BJ (cell line): Measurements from ENCODE around the gene KCNQ1. TPM values are rescaled to one million over a fixed set of nuclear protein-coding genes. Genes with fewer than 3 reads are reported as not detected.

ENCODE experiments used
- CTCF ChIA-PET: fragments of 350-600 bp; formaldehyde crosslinking; extraction: SDS; loops from one replicate; lab custom pipeline; 2021; ENCODE audit warnings: antibody characterized with exemption, inconsistent platforms; lab: Yijun Ruan, JAX
- POLR2A ChIA-PET: fragments of 300-600 bp; sonication (Branson Sonifier 250); formaldehyde crosslinking; extraction: SDS; loops from one replicate; lab custom pipeline; 2021; ENCODE audit warnings: antibody characterized with exemption; lab: Charles Lee
- DNase-seq: peaks from one replicate; pipeline ENCODE4 v3.0.0-alpha.2; 2011; ENCODE audit warnings: low read depth
- H3K27me3 ChIP-seq: 2 replicates; pipeline ENCODE4 v1.6.0; 2011; ENCODE audit warnings: low read length; ENCODE audit not compliant: control insufficient read depth, insufficient read depth
- H3K36me3 ChIP-seq: 2 replicates; pipeline ENCODE4 v1.5.1; 2011; ENCODE audit warnings: low read length; ENCODE audit not compliant: control insufficient read depth, insufficient read depth
- H3K4me3 ChIP-seq: 2 replicates; pipeline ENCODE4 v1.5.1; 2011; ENCODE audit warnings: low read depth, mild to moderate bottlenecking, control low read depth, low read length
- CTCF ChIP-seq: IDR thresholded peaks from 2 replicates; pipeline ENCODE4 v1.5.1; 2011; ENCODE audit warnings: low read depth, mild to moderate bottlenecking, control low read depth, inconsistent platforms, low read length, moderate library complexity; ENCODE audit not compliant: insufficient read depth
- polyA plus RNA-seq: library from polyadenylated mRNA; depleted of rRNA; stranded (reverse); fragments of >200 nt; gene quantifications from 2 replicates; pipeline ENCODE4 v1.2.3, GENCODE V29; 2011

The KCNQ1 gene
- polyA plus RNA-seq, 1 experiment: not detected

GRCh38 chr11:2892215-2892966 is 447.6 kb downstream of the KCNQ1 start:
- H3K36me3 ChIP-seq: no peaks in the 10 kb centered on the region
- CTCF ChIA-PET: interaction anchor here (0.6 to 20.3 kb wide), 20 partner anchors 8 to 722 kb away, joined by 3 to 772 read pairs (median 3); partner anchors contain the start of gene PHLDA2
- peak overlapping the region; percentile 44 for H3K4me3 ChIP-seq
- H3K27me3 ChIP-seq: no peaks in the 10 kb centered on the region
- no peak for DNase-seq
- TF ChIP-seq CTCF: peak; percentile 96
- POLR2A ChIA-PET: no interaction called here

GRCh38 chr11:2892967-2893528 is 448.2 kb downstream of the KCNQ1 start:
- peak; percentile 28; the same call in 1 of the 2 replicates for TF ChIP-seq CTCF
- ChIA-PET POLR2A (no interaction called here), CTCF (interaction anchor here (0.6 to 20.3 kb wide), 11 partner anchors 10 to 690 kb away, joined by 3 to 772 read pairs (median 6); partner anchors contain the start of gene PHLDA2)
- Histone ChIP-seq H3K27me3 (no peaks in the 10 kb centered on the region), H3K36me3 (no peaks in the 10 kb centered on the region), H3K4me3 (peak overlapping the region; percentile 44)
- no peak for DNase-seq

GRCh38 chr11:2893935-2894334 is 449.1 kb downstream of the KCNQ1 start:
- CTCF ChIA-PET: interaction anchor here (0.8 to 20.3 kb wide), 3 partner anchors 11 to 361 kb away, joined by 3 to 772 read pairs (median 4); no protein-coding TSS in a partner anchor
- no peak for TF ChIP-seq CTCF
- no peak for DNase-seq
- Histone ChIP-seq H3K27me3 (no peaks in the 10 kb centered on the region), H3K4me3 (no peak overlapping the region), H3K36me3 (no peaks in the 10 kb centered on the region)
- POLR2A ChIA-PET: no interaction called here

- DNase-seq: no peak
- Histone ChIP-seq H3K4me3 (no peak overlapping the region), H3K27me3 (no peaks in the 10 kb centered on the region), H3K36me3 (no peaks in the 10 kb centered on the region)
- no peak for TF ChIP-seq CTCF
- POLR2A ChIA-PET: no interaction called here
- CTCF ChIA-PET: interaction anchor here (0.6 to 20.3 kb wide), 4 partner anchors 9 to 363 kb away, joined by 3 to 772 read pairs (median 3); no protein-coding TSS in a partner anchor
Measured at GRCh38 chr11:2896047-2896446, 451.2 kb downstream of the KCNQ1 start.

GRCh38 chr11:2897048-2897447 is 452.2 kb downstream of the KCNQ1 start:
- no peaks in the 10 kb centered on the region for H3K27me3 ChIP-seq
- no peak overlapping the region for H3K4me3 ChIP-seq
- H3K36me3 ChIP-seq: no peaks in the 10 kb centered on the region
- ChIA-PET POLR2A (no interaction called here), CTCF (interaction anchor here (20.3 kb wide), 1 partner anchor 364 kb away, joined by 772 read pairs; no protein-coding TSS in a partner anchor)
- TF ChIP-seq CTCF: no peak
- no peak for DNase-seq
